Measurements from ENCODE around the gene UNC45B.
"Not testable (repeated sequence)": the region's sequence is repeated elsewhere in the genome, so short reads cannot be mapped to it uniquely, and the experiment has no call there.

UNC45B gene

DNA sequence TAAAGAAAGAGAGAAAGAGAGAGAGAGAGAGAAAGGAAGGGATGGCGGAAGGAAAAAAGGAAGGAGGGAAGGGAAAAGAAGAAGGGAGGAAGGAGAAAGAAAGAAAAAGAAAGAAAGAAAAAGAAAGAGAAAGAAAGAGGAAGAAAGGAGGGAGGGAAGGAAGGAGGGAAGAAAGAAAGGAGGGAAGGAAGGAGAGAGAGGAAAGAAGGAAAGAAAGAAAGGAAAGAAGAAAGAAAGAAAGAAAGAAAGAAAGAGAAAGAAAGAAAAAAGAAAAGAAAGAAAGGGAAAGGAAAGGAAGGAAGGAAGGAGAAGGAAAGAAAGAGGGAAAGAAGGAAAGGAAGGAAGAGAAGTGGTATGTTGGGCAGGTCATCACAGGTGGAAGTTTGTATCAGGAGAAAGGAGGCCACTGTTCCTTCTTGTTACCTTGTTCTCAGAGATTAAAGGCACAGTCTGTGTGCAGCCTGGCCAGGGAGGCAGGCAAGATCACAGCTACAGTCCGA lies 27.3 kb downstream of the UNC45B start:
- Histone ChIP-seq H3K4me3 (ENCODE audit: low read length) (no peak overlapping the region), H3F3A (ENCODE audit: insufficient read depth, low read length) (no peaks in the 10 kb centered on the region), H3K36me3 (replicated peaks; ENCODE audit: insufficient read depth, low read length) (no peaks in the 10 kb centered on the region), H3K27ac (ENCODE audit: low read length) (no peak overlapping the region), H3K79me2 (ENCODE audit: low read length) (no peaks in the 10 kb centered on the region), H3K4me2 (ENCODE audit: low read depth, low read length) (no peak overlapping the region), H2AFZ (ENCODE audit: low read length) (no peak overlapping the region), H3K9me2 (replicated peaks; ENCODE audit: insufficient read depth, low read length) (no peaks in the 10 kb centered on the region), H3K9ac (ENCODE audit: low read length) (no peak overlapping the region), H3K27me3 (replicated peaks; ENCODE audit: insufficient read depth, low read length) (no peaks in the 10 kb centered on the region), H4K20me1 (ENCODE audit: insufficient read depth, low read length) (no peaks in the 10 kb centered on the region), H3K9me3 (replicated peaks; ENCODE audit: insufficient read depth, low read length) (no peaks in the 10 kb centered on the region), H3K4me1 (ENCODE audit: low read length) (no peaks in the 10 kb centered on the region)
- DNase-seq: no peak
- TF ChIP-seq EZH2phosphoT487 (IDR thresholded peaks at IDR 0.05; ENCODE audit: low read length) (no peak), EZH2 (optimal IDR thresholded peaks at IDR 0.05; ENCODE audit: low read depth, low read length) (no peak), CTCF (IDR thresholded peaks at IDR 0.05; ENCODE audit: low read length) (no peak)

GRCh38 chr17:35175638-35176415 lies 28.2 kb downstream of the UNC45B start:
- Histone ChIP-seq H3K9ac (ENCODE audit: low read length) (no peak overlapping the region), H3K36me3 (replicated peaks; ENCODE audit: insufficient read depth, low read length) (no peaks in the 10 kb centered on the region), H3F3A (ENCODE audit: insufficient read depth, low read length) (no peaks in the 10 kb centered on the region), H2AFZ (ENCODE audit: low read length) (no peak overlapping the region), H3K4me1 (ENCODE audit: low read length) (no peaks in the 10 kb centered on the region), H3K27me3 (replicated peaks; ENCODE audit: insufficient read depth, low read length) (no peaks in the 10 kb centered on the region), H4K20me1 (ENCODE audit: insufficient read depth, low read length) (no peaks in the 10 kb centered on the region), H3K27ac (ENCODE audit: low read length) (no peak overlapping the region), H3K4me3 (ENCODE audit: low read length) (no peak overlapping the region), H3K4me2 (ENCODE audit: low read depth, low read length) (no peak overlapping the region), H3K79me2 (ENCODE audit: low read length) (no peaks in the 10 kb centered on the region), H3K9me2 (replicated peaks; ENCODE audit: insufficient read depth, low read length) (no peaks in the 10 kb centered on the region), H3K9me3 (replicated peaks; ENCODE audit: insufficient read depth, low read length) (no peaks in the 10 kb centered on the region)
- DNase-seq: no peak
- no peak for TF ChIP-seq EZH2 (optimal IDR thresholded peaks at IDR 0.05; ENCODE audit: low read depth, low read length)
- TF ChIP-seq EZH2phosphoT487 (IDR thresholded peaks at IDR 0.05; ENCODE audit: low read length): no peak
- TF ChIP-seq CTCF (IDR thresholded peaks at IDR 0.05; ENCODE audit: low read length): no peak

DNA sequence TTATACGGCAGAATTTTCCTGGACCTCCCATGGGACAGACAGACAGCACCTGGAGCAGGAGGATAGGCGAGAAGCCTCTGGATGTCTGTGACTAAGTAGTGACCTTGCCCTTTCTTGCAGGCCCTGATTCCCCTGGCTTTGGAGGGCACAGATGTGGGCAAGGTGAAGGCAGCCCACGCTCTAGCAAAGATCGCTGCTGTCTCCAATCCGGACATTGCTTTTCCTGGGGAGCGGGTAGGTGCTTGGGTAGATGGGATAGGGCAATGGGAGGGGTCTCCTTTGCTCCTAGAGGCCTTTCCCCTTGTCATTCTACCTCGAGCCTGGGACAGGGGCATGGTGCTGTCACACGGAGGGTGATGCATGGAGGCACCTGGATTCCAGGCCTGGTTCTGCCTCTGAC lies 29.3 kb downstream of the UNC45B start:
- no peaks in the 10 kb centered on the region for H3K9me2 ChIP-seq (replicated peaks; ENCODE audit: insufficient read depth, low read length)
- no peak overlapping the region for H3K4me2 ChIP-seq (ENCODE audit: low read depth, low read length)
- no peaks in the 10 kb centered on the region for H3F3A ChIP-seq (ENCODE audit: insufficient read depth, low read length)
- no peak overlapping the region for H3K9ac ChIP-seq (ENCODE audit: low read length)
- H3K27me3 ChIP-seq (replicated peaks; ENCODE audit: insufficient read depth, low read length): no peaks in the 10 kb centered on the region
- TF ChIP-seq CTCF (IDR thresholded peaks at IDR 0.05; ENCODE audit: low read length) (no peak), EZH2phosphoT487 (IDR thresholded peaks at IDR 0.05; ENCODE audit: low read length) (no peak), EZH2 (optimal IDR thresholded peaks at IDR 0.05; ENCODE audit: low read depth, low read length) (no peak)
- H2AFZ ChIP-seq (ENCODE audit: low read length): no peak overlapping the region
- H3K4me1 ChIP-seq (ENCODE audit: low read length): no peaks in the 10 kb centered on the region
- H3K9me3 ChIP-seq (replicated peaks; ENCODE audit: insufficient read depth, low read length): no peaks in the 10 kb centered on the region
- H3K4me3 ChIP-seq (ENCODE audit: low read length): no peak overlapping the region
- no peak for DNase-seq
- H4K20me1 ChIP-seq (ENCODE audit: insufficient read depth, low read length): no peaks in the 10 kb centered on the region
- no peak overlapping the region for H3K27ac ChIP-seq (ENCODE audit: low read length)
- H3K36me3 ChIP-seq (replicated peaks; ENCODE audit: insufficient read depth, low read length): no peaks in the 10 kb centered on the region
- H3K79me2 ChIP-seq (ENCODE audit: low read length): no peaks in the 10 kb centered on the region

GRCh38 chr17:35179379-35179778 lies 31.8 kb downstream of the UNC45B start:
- not testable (repeated sequence) for H3K27ac ChIP-seq (ENCODE audit: low read length); H3K9ac ChIP-seq (ENCODE audit: low read length); H2AFZ ChIP-seq (ENCODE audit: low read length); H3K27me3 ChIP-seq (replicated peaks; ENCODE audit: insufficient read depth, low read length); H3F3A ChIP-seq (ENCODE audit: insufficient read depth, low read length); H3K4me3 ChIP-seq (ENCODE audit: low read length); H3K36me3 ChIP-seq (replicated peaks; ENCODE audit: insufficient read depth, low read length); H3K9me3 ChIP-seq (replicated peaks; ENCODE audit: insufficient read depth, low read length); H3K9me2 ChIP-seq (replicated peaks; ENCODE audit: insufficient read depth, low read length); H4K20me1 ChIP-seq (ENCODE audit: insufficient read depth, low read length); H3K4me2 ChIP-seq (ENCODE audit: low read depth, low read length); DNase-seq; H3K4me1 ChIP-seq (ENCODE audit: low read length); H3K79me2 ChIP-seq (ENCODE audit: low read length)

Measured in MM.1S (cell line).